Measurements from ENCODE around the gene CPEB3.
"Not testable (repeated sequence)": the region's sequence is repeated elsewhere in the genome, so short reads cannot be mapped to it uniquely, and the experiment has no call there.

CPEB3 gene

GRCh38 chr10:92038949-92039348 lies 251.9 kb downstream of the CPEB3 start:
- DNase-seq (ENCODE audit: low read depth in 2 of 2) = no peak

DNA sequence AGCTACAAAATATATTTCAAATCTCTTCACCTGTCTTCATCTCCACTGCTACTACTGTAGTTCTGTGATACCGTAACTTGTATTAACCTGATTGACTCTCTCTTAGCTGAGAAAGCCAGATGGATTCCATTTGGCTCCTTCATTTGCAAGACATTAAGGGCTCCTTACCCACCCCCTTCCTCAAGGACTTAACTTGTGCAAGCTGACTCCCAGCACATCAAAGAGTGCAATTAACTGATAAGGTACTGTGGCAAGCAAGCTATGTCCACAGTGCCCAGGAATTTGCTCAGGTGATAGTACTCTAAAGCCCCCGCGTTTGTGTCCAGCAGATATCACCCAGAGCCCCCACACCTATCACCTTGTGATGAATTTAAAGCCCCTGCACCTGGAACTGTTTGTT lies 257.8 kb downstream of the CPEB3 start:
- not testable (repeated sequence) for DNase-seq (ENCODE audit: low read depth in 2 of 2)

DNA sequence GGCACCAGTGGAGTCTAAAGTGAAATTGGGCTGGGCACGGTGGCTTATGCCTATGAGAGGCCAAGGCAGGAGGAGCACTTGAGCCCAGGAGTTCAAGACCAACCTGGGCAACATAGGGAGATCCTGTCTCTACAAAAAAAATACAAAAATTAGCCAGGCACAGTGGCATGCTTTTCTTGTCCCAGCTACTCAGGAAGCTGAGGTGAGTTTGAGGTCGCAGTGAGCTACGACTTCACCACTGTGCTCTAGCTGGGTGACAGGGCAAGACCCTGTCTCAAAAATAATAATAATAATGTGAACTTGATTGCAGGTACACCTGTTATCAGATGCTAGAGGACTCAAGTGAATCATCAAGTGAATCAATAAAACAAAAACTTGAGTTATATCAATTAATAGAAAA lies 259.3 kb downstream of the CPEB3 start:
- DNase-seq (ENCODE audit: low read depth in 2 of 2) = no peak

DNA sequence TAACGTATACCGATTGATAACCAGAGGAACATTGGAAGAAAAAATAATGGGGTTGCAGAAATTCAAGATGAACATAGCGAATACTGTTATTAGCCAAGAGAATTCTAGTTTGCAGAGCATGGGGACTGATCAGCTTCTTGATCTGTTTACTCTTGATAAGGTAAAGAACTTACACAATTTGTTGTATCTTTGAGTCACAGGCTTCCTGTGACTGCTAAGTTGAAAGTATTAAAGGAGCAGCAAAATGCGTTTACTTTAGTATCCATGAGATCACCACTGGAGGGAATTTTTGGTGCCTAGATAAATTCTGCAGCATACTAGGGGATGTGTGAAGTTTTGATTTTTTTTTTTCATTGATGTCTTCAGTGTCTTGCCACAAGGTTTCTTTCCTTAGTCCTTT lies 263.7 kb downstream of the CPEB3 start:
- DNase-seq (ENCODE audit: low read depth in 2 of 2) = no peak

GRCh38 chr10:92025340-92025739 lies 265.5 kb downstream of the CPEB3 start:
- DNase-seq (ENCODE audit: low read depth in 2 of 2) = not testable (repeated sequence)

GRCh38 chr10:92024700-92025099 lies 266.2 kb downstream of the CPEB3 start:
- no peak for DNase-seq (ENCODE audit: low read depth in 2 of 2)

DNA sequence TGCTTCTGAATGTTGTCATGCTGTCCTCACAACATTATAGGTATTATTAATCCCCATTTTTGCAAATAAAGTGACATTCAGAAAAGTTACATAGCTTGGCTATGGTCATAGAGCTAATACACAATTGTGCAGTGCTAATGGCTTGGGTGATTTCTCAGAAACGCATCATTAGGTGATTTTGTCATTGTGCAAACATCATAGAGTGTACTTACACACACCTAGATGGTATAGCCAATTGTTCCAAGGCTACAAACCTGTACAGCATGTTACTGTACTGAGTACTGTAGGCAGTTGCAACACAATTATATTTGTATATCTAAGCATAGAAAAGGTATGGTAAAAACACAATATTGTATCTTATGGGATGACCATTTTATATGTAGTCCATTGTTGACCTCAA lies 276.3 kb downstream of the CPEB3 start:
- no peak for DNase-seq (ENCODE audit: low read depth in 2 of 2)

GRCh38 chr10:92011560-92012214 lies 279.2 kb downstream of the CPEB3 start:
- DNase-seq (ENCODE audit: low read depth in 2 of 2) = peak; percentile 5 to 8

GRCh38 chr10:92010047-92010735 lies 280.7 kb downstream of the CPEB3 start:
- DNase-seq (ENCODE audit: low read depth in 2 of 2) = no peak

DNA sequence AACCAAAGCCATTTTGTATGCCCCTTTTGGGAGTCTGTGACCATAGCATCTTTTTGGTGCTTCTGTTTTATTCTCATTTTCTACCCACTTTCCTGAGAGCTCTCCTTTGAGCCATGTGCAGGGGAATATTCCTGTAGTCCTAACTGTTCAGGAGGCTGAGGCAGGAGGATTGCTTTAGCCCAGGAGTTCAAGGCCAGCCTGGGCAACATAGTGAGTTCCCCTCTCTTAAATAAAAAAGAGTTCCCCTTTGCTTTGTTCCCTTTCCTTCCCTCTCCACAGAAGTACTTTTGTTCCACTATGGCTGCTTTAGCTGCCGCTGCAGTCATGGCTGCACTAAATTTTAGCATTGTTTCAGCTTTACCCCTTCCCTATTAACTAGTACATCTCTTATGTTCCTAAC lies 281.4 kb downstream of the CPEB3 start:
- DNase-seq (ENCODE audit: low read depth in 2 of 2) = no peak

DNA sequence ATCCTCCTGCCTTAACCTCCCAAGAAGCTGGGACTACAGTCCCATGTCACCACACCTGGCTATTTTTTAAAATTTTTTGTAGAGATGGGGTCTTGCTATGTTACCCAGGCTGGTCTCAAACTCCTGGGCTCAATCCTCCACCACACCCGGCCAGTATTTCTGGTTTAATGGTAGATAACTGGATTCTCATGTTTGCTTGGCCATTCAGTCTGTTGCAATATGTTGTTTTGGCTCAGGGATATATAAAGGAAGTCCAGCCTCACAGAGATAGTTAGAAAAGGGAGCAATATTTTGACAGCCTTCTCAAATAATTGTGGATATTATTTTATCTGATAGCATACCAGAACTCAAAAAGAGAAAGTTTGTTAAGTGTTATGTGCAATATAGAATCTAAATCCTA lies 284.9 kb downstream of the CPEB3 start:
- DNase-seq (ENCODE audit: low read depth in 2 of 2) = no peak

- no peak for DNase-seq (ENCODE audit: low read depth in 2 of 2)
These were observed 287.6 kb downstream of the CPEB3 start for GRCh38 chr10:92003258-92003657.

DNA sequence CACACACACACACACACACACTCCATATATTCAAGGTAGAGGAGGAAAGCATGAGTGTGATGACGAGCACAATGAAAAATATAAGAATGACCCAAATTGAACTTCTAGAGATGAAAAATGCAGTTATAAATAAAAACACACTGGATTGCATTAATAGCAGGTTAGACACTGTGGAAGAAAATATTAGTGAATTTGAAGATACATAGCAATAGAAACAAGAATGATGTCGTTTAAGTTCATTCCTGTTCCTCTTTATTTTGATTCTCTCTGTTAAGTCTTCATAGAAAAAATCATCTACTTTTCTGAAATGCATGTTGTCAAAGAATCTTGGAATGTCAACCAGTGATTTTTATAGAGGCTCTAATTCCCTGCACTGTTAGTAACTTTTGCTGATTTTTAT lies 288.9 kb downstream of the CPEB3 start:
- no peak for DNase-seq (ENCODE audit: low read depth in 2 of 2)

- no peak for DNase-seq (ENCODE audit: low read depth in 2 of 2)
These were observed 289.3 kb downstream of the CPEB3 start for GRCh38 chr10:92001581-92001980.

Measured in fibroblast of skin of left biceps (primary cell).